Spleen (tissue), 7 donors: ENCODE data around the gene AK8.

ENCODE experiments used
- POLR2A ChIP-seq, 3 donors: fragments of 450-650 bp; IDR thresholded peaks; one replicate each; pipeline ENCODE4 v1.5.1; 2017; ENCODE audit warnings: antibody characterized with exemption in 3 of 3, mild to moderate bottlenecking in 1 of 3
- POLR2AphosphoS5 ChIP-seq, 3 donors: sonication (generic); formaldehyde crosslinking; IDR thresholded peaks; one replicate each; pipeline ENCODE4 v1.5.1; 2017; ENCODE audit warnings: antibody characterized with exemption in 3 of 3
- TF ChIP-seq, protein P1 (sequence below), 11 experiments: fragments of 200-600 bp in 7 of 11; fragments of 450-650 bp in 4 of 11; sonication (generic) in 4 of 11; IDR thresholded peaks in 8 of 11; conservative IDR thresholded peaks in 3 of 11; 1 replicate in 7 of 11; 2 replicates in 4 of 11; pipeline versions ENCODE4 v1.4.0 to v1.8.0; 2016 to 2021; ENCODE audit warnings: antibody characterized with exemption in 11 of 11, inconsistent platforms in 4 of 11, mild to moderate bottlenecking in 1 of 11
- donor health status: DM: no; HTN: no; CAD: no; lungs with moderate emphysema.
- donor health status: DM: no; HTN: no; CAD: no.
- donor health status: DM: no; HTN: no; CAD: no.

DNA sequence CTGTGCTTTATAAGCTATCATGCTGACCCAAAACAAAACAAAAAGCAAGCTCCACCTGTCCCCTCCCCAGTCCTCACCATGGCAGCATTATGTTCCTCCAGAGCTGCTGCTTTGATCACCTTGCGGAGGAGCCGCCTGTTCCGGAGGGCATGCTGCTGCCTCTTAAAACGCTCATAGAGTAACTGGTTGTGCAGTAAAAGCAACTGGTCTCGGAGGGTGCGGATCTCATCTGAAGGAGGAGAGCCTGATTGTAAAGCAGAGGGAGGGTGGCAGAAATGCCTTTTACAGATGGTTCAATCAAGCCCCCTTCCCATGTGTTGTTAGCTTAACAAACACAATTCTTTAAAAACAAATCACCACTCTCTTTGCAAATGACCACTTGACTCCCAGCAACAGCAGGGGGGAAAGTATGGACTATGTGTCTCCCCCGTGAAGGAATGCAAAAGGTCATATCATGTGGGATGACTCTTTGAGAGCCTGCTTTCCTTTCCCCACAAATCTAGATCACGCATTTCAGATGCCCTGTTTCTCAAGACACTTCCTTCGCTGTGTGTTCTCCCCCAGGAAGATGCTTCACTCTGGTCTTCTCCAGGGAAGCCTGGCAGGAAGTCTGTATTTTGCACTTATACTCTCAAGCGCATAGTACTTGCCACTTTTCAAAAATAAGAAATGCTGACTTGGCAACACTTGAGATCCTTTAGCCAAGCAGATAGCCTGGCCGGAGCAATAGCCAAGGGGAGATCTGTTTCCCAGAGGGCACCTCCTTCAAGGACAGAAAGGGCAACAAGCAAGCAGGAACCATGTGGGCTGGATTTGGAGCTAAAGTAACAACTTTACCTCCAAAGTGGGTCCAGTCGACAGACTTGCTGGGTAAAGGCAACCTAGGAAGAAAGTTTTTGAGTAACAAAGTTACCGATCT lies 25.7 kb upstream of the AK8 start:
- TF ChIP-seq, protein P1, sequence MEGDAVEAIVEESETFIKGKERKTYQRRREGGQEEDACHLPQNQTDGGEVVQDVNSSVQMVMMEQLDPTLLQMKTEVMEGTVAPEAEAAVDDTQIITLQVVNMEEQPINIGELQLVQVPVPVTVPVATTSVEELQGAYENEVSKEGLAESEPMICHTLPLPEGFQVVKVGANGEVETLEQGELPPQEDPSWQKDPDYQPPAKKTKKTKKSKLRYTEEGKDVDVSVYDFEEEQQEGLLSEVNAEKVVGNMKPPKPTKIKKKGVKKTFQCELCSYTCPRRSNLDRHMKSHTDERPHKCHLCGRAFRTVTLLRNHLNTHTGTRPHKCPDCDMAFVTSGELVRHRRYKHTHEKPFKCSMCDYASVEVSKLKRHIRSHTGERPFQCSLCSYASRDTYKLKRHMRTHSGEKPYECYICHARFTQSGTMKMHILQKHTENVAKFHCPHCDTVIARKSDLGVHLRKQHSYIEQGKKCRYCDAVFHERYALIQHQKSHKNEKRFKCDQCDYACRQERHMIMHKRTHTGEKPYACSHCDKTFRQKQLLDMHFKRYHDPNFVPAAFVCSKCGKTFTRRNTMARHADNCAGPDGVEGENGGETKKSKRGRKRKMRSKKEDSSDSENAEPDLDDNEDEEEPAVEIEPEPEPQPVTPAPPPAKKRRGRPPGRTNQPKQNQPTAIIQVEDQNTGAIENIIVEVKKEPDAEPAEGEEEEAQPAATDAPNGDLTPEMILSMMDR (IDR thresholded peaks at IDR 0.05 in 8 of 11, conservative IDR thresholded peaks at IDR 0.05 in 3 of 11), result no peak
- TF ChIP-seq POLR2A (IDR thresholded peaks at IDR 0.05) (no peak), POLR2AphosphoS5 (IDR thresholded peaks at IDR 0.05) (no peak)
